HG03520 (cell line): ENCODE measurements around the gene PCNX1.
"Not testable (repeated sequence)": the region's sequence is repeated elsewhere in the genome, so short reads cannot be mapped to it uniquely, and the experiment has no call there.

Experiments used
- ATAC-seq: cut with Tn5 transposase; IDR thresholded peaks from one replicate; pipeline ENCODE4 v1.9.1; 2021; ENCODE audit warnings: mild to moderate bottlenecking, moderate library complexity; ENCODE audit not compliant: unreplicated experiment

Gene PCNX1

GRCh38 chr14:71006200-71006563 is 98.9 kb downstream of the PCNX1 start:
- ATAC-seq: no peak

GRCh38 chr14:71011479-71011878 is 104.2 kb downstream of the PCNX1 start:
- ATAC-seq: no peak

- ATAC-seq: no peak
Observed at GRCh38 chr14:71012888-71013287, 105.6 kb downstream of the PCNX1 start.

- ATAC-seq: no peak
Observed at GRCh38 chr14:71013551-71014192, 106.4 kb downstream of the PCNX1 start.

GRCh38 chr14:71019917-71020316 is 112.7 kb downstream of the PCNX1 start:
- ATAC-seq: not testable (repeated sequence)

GRCh38 chr14:71021347-71022011 is 114.2 kb downstream of the PCNX1 start:
- ATAC-seq: no peak

- no peak for ATAC-seq
Observed at GRCh38 chr14:71022012-71022869, 115.0 kb downstream of the PCNX1 start.

GRCh38 chr14:71022939-71023338 is 115.7 kb downstream of the PCNX1 start:
- no peak for ATAC-seq

GRCh38 chr14:71029236-71029781 is 122.0 kb downstream of the PCNX1 start:
- no peak for ATAC-seq

GRCh38 chr14:71031000-71031399 is 123.7 kb downstream of the PCNX1 start:
- ATAC-seq: no peak

- no peak for ATAC-seq
Observed at GRCh38 chr14:71036433-71036832, 129.2 kb downstream of the PCNX1 start.

- no peak for ATAC-seq
Observed at GRCh38 chr14:71048393-71048792, 141.1 kb downstream of the PCNX1 start.

GRCh38 chr14:71049435-71050133 is 142.3 kb downstream of the PCNX1 start:
- ATAC-seq: no peak

- no peak for ATAC-seq
Observed at GRCh38 chr14:71050227-71050823, 143.1 kb downstream of the PCNX1 start.

- ATAC-seq: no peak
Observed at GRCh38 chr14:71054706-71055105, 147.4 kb downstream of the PCNX1 start.

- no peak for ATAC-seq
Observed at GRCh38 chr14:71056168-71056567, 148.9 kb downstream of the PCNX1 start.

GRCh38 chr14:71060274-71060673 is 153.0 kb downstream of the PCNX1 start:
- ATAC-seq: no peak

GRCh38 chr14:71060825-71061455 is 153.7 kb downstream of the PCNX1 start:
- ATAC-seq: no peak

GRCh38 chr14:71061458-71061857 is 154.2 kb downstream of the PCNX1 start:
- ATAC-seq: no peak
